Measurements from ENCODE around the gene SRC. TPM values are rescaled to one million over a fixed set of nuclear protein-coding genes. Genes with fewer than 3 reads are reported as not detected.

Gene SRC
- total RNA-seq, 4 donors from 2014 or later = 21.8 to 30.9 (median 25.1) TPM

DNA sequence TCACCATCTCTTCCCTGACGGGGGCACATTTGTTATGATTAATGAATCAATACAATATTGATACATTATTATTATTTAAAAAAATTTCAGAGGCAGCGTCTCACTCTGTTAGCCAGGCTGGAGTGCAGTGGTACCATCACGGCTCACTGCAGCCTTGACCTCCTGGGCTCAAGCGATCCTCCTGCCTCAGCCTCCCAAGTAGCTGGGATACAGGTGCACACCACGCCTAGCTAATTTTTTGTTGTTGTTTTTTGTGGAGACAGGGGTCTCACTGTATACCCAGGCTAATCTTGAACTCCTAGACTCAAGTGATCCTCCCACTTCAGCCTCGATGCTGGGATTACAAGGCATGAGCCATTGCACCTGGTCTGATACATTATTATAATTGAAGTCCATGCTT, 4.9 kb upstream of the SRC start:
- no peak for TF ChIP-seq CTCF (IDR thresholded peaks at IDR 0.05)
- no peak for TF ChIP-seq POLR2A (IDR thresholded peaks at IDR 0.05)
- 95 to 96% methylated on average over 6 of the region's 6 CpGs for WGBS, 2 donors
- no peak for DNase-seq (ENCODE audit: low spot score in 2 of 2)
- intact Hi-C loops (cut with DNase I; ENCODE audit: low total_unique reads) = no loop called here
- H3K4me3 ChIP-seq (ENCODE audit: low read depth, poor library complexity, severe bottlenecking) = no peak overlapping the region

- no peak overlapping the region for H3K4me3 ChIP-seq (ENCODE audit: low read depth, poor library complexity, severe bottlenecking)
- no peak for DNase-seq (ENCODE audit: low spot score in 2 of 2)
- TF ChIP-seq CTCF (IDR thresholded peaks at IDR 0.05) = no peak
- TF ChIP-seq POLR2A (IDR thresholded peaks at IDR 0.05) = no peak
- intact Hi-C loops (cut with DNase I; ENCODE audit: low total_unique reads) = no loop called here
- 89 to 94% methylated on average over 11 of the region's 11 CpGs for WGBS, 2 donors
Measured at GRCh38 chr20:37341632-37342031, 4.3 kb upstream of the SRC start.

DNA sequence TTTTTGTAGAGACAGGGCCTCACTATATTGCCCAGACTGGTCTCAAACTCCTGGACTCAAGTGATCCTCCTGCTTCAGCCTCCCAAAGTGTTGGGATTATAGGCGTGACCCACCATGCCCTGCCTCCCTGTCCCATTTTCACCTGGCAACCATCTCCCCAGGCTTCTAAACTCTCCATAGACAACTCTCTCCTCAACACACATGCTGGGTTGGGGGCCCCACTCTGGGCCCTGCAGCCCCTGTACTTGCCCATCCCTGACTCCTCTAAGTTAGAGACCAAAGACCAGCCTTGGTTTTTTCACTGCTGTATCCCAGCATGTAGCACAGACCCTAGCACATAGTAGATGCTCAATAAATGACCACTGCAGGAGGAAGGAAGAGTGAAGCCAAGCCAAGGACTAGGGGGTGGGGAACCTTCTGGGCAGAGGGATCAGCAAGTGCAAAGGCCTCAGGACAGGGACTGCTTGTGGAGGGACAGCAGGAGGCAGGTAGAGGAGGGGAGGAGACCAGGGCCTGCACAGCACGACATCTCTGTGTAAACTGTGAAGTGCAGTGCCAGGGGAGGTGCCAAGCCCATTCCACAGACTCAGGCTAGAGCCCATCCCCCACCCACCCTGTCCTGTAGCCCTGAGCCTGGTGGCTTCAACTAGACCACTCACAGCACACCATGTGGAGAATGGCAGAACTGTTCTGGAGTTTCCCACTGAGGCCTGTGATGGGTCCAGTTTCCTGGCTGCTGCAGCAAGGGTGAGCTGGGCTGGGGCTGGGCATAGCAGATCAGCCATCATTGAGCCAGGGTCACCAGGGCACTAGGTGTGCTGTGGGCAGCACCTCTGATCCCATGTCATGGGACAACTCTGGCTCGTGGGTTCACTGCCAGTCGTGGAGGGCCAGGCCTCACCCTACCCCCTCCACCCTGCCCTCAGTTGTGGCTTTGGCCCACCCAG, 3.4 kb upstream of the SRC start:
- no peak for TF ChIP-seq POLR2A (IDR thresholded peaks at IDR 0.05)
- no peak for TF ChIP-seq CTCF (IDR thresholded peaks at IDR 0.05)
- H3K4me3 ChIP-seq (ENCODE audit: low read depth, poor library complexity, severe bottlenecking) = no peak overlapping the region
- WGBS, 2 donors = 78 to 89% methylated on average over 3 to 4 of the region's 4 CpGs
- intact Hi-C loops (cut with DNase I; ENCODE audit: low total_unique reads) = no loop called here
- peak in 1 of 2 donors; percentile 60 for DNase-seq (ENCODE audit: low spot score in 2 of 2)

- 45 to 55% methylated on average over 12 of the region's 12 CpGs for WGBS, 2 donors
- H3K4me3 ChIP-seq (ENCODE audit: low read depth, poor library complexity, severe bottlenecking) = no peak overlapping the region
- TF ChIP-seq POLR2A (IDR thresholded peaks at IDR 0.05) (no peak), CTCF (IDR thresholded peaks at IDR 0.05) (no peak)
- intact Hi-C loops (cut with DNase I; ENCODE audit: low total_unique reads) = no loop called here
- DNase-seq (ENCODE audit: low spot score in 2 of 2) = peak in 1 of 2 donors; percentile 85
Measured at GRCh38 chr20:37343212-37343993, 2.5 kb upstream of the SRC start.

- 70 to 78% methylated on average over 4 of the region's 4 CpGs for WGBS, 2 donors
- intact Hi-C loops (cut with DNase I; ENCODE audit: low total_unique reads) = no loop called here
- TF ChIP-seq POLR2A (IDR thresholded peaks at IDR 0.05) = no peak
- TF ChIP-seq CTCF (IDR thresholded peaks at IDR 0.05) = no peak
- H3K4me3 ChIP-seq (ENCODE audit: low read depth, poor library complexity, severe bottlenecking) = no peak overlapping the region
- no peak for DNase-seq (ENCODE audit: low spot score in 2 of 2)
Measured at GRCh38 chr20:37343994-37344355, 2.0 kb upstream of the SRC start.

Measured in lower leg skin (tissue), 4 donors.